Astrocyte (in vitro differentiated cells and primary cell): ENCODE measurements around the gene MAST3. TPM values are rescaled to one million over a fixed set of nuclear protein-coding genes. Genes with fewer than 3 reads are reported as not detected.

Experiments used
- DNase-seq: peaks from one replicate; pipeline ENCODE4 v3.0.0-alpha.2; 2010; ENCODE audit warnings: low read depth
- FAIRE-seq: peaks from 2 replicates; lab custom pipeline; 2011; peaks lifted over from hg19 to GRCh38; lab: Jason Lieb, UNC
- H2AFZ ChIP-seq: 2 replicates; pipeline ENCODE4 v1.6.0; 2012; ENCODE audit warnings: low read depth, low read length, inconsistent platforms
- H3K27ac ChIP-seq: 2 replicates; pipeline ENCODE4 v1.5.1; 2011; ENCODE audit warnings: low read depth, low read length, inconsistent platforms
- H3K27me3 ChIP-seq: 2 replicates; pipeline ENCODE4 v1.6.0; 2011; ENCODE audit warnings: low read length, inconsistent platforms; ENCODE audit not compliant: insufficient read depth
- H3K36me3 ChIP-seq: 2 replicates; pipeline ENCODE4 v1.5.1; 2011; ENCODE audit warnings: low read length, inconsistent platforms; ENCODE audit not compliant: insufficient read depth
- H3K4me1 ChIP-seq: 2 replicates; pipeline ENCODE4 v1.5.1; 2011; ENCODE audit warnings: low read length, inconsistent platforms; ENCODE audit not compliant: insufficient read depth
- H3K4me2 ChIP-seq: 2 replicates; pipeline ENCODE4 v1.6.0; 2012; ENCODE audit warnings: low read length, inconsistent platforms
- H3K4me3 ChIP-seq: 2 replicates; pipeline ENCODE4 v1.5.1; 2011; ENCODE audit warnings: low read depth, mild to moderate bottlenecking, low read length, inconsistent platforms; ENCODE audit not compliant: insufficient read depth
- H3K79me2 ChIP-seq: 2 replicates; pipeline ENCODE4 v1.6.0; 2012; ENCODE audit warnings: mild to moderate bottlenecking, low read length, inconsistent platforms; ENCODE audit not compliant: insufficient read depth
- H3K9ac ChIP-seq: 2 replicates; pipeline ENCODE4 v1.6.0; 2012; ENCODE audit warnings: mild to moderate bottlenecking, low read length, inconsistent platforms
- H3K9me3 ChIP-seq: 2 replicates; pipeline ENCODE4 v1.5.1; 2012; ENCODE audit warnings: low read depth, mild to moderate bottlenecking, low read length, inconsistent platforms; ENCODE audit not compliant: insufficient read depth
- H4K20me1 ChIP-seq: 2 replicates; pipeline ENCODE4 v1.6.0; 2012; ENCODE audit warnings: low read length, inconsistent platforms; ENCODE audit not compliant: insufficient read depth
- H3K27ac Mint-ChIP-seq: one replicate; pipeline ENCODE4 v1.8.0; 2021; ENCODE audit warnings: mild to moderate bottlenecking, mixed read lengths; ENCODE audit not compliant: unreplicated experiment
- H3K27me3 Mint-ChIP-seq: one replicate; pipeline ENCODE4 v1.8.0; 2021; ENCODE audit warnings: low read depth, mixed read lengths; ENCODE audit not compliant: unreplicated experiment
- H3K36me3 Mint-ChIP-seq: one replicate; pipeline ENCODE4 v1.8.0; 2021; ENCODE audit warnings: low read depth, mixed read lengths; ENCODE audit not compliant: unreplicated experiment
- H3K4me1 Mint-ChIP-seq: one replicate; pipeline ENCODE4 v1.8.0; 2021; ENCODE audit warnings: low read depth, mixed read lengths; ENCODE audit not compliant: unreplicated experiment
- H3K4me3 Mint-ChIP-seq: one replicate; pipeline ENCODE4 v1.8.0; 2021; ENCODE audit warnings: mild to moderate bottlenecking, moderate library complexity, mixed read lengths; ENCODE audit not compliant: unreplicated experiment
- H3K9me3 Mint-ChIP-seq: one replicate; pipeline ENCODE4 v1.8.0; 2021; ENCODE audit warnings: mild to moderate bottlenecking, mixed read lengths; ENCODE audit not compliant: unreplicated experiment
- CTCF ChIP-seq: IDR thresholded peaks from 2 replicates; pipeline ENCODE4 v1.5.1; 2011; ENCODE audit warnings: low read depth, mild to moderate bottlenecking, inconsistent platforms, low read length, moderate library complexity; ENCODE audit not compliant: insufficient read depth
- EZH2 ChIP-seq: IDR thresholded peaks from 2 replicates; pipeline ENCODE4 v1.6.1; 2012; ENCODE audit warnings: mild to moderate bottlenecking, low read length, inconsistent platforms; ENCODE audit not compliant: insufficient read depth
- total RNA-seq: library from RNA; stranded (reverse); gene quantifications from 2 replicates; pipeline ENCODE4 v1.2.1, GENCODE V29; 2021

The MAST3 gene
- total RNA-seq, 1 donor from 2014 or later = 5.5 TPM

DNA sequence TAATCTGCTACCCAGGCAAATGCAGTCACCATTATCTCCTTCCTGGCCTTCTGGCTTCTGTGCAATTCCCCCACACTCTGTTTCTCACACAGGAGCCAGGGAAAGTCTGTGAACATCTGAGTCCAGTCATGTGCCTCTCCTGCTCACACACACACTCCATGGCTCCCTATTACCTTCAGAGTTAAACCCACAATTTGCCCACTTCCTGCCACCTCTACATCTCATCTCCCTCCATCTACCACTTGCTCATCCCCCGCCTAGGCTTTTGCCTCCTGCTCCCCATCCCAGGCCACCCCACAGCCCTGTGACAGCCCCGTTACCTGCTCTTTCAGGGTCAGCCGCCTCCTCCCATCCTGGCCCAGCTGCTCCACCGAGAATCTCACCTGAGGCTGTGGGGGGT lies 24.4 kb upstream of the MAST3 start:
- no peak for DNase-seq
- Histone ChIP-seq H4K20me1 (no peaks in the 10 kb centered on the region), H3K9ac (no peak overlapping the region), H3K4me3 (no peak overlapping the region), H2AFZ (no peak overlapping the region), H3K4me2 (no peak overlapping the region), H3K27ac (no peak overlapping the region), H3K27me3 (peaks cover 2% of the 10 kb centered on the region), H3K9me3 (no peaks in the 10 kb centered on the region), H3K4me1 (no peaks in the 10 kb centered on the region), H3K79me2 (no peaks in the 10 kb centered on the region), H3K36me3 (no peaks in the 10 kb centered on the region)
- H3K4me3 Mint-ChIP-seq = no peak overlapping the region
- H3K4me1 Mint-ChIP-seq = no peaks in the 10 kb centered on the region
- H3K9me3 Mint-ChIP-seq = no peaks in the 10 kb centered on the region
- TF ChIP-seq EZH2 (no peak), CTCF (no peak)
- H3K27me3 Mint-ChIP-seq = peaks cover 11% of the 10 kb centered on the region
- FAIRE-seq = no peak
- no peak overlapping the region for H3K27ac Mint-ChIP-seq
- H3K36me3 Mint-ChIP-seq = no peaks in the 10 kb centered on the region

DNA sequence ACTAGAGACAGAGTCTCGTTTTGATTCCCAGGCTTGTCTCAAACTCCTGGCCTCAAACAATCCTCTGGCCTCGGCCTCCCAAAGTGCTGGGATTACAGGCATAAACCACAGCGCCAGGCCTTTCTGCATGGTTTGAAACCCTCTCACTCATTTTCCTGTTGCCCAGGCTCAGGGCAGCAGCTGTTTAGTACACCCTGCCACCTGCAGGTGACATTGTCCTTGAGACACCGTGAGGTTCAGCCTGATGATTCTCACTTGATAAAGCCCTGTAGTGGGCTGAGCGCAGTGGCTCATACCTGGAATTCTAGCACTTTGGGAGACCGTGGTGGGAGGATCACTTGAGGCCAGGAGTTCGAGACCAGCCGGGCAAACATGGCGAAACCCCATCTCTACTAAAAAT lies 23.4 kb upstream of the MAST3 start:
- H3K27ac ChIP-seq = no peak overlapping the region
- peaks cover 2% of the 10 kb centered on the region for H3K27me3 ChIP-seq
- no peak overlapping the region for H3K4me3 ChIP-seq
- Mint-ChIP-seq H3K27me3 (peaks cover 10% of the 10 kb centered on the region), H3K27ac (no peak overlapping the region), H3K4me1 (no peaks in the 10 kb centered on the region), H3K9me3 (no peaks in the 10 kb centered on the region), H3K36me3 (no peaks in the 10 kb centered on the region), H3K4me3 (no peak overlapping the region)
- TF ChIP-seq EZH2 = no peak
- TF ChIP-seq CTCF = no peak
- H3K36me3 ChIP-seq = no peaks in the 10 kb centered on the region
- H2AFZ ChIP-seq = no peak overlapping the region
- FAIRE-seq (no peak), DNase-seq (no peak)
- H4K20me1 ChIP-seq = no peaks in the 10 kb centered on the region
- no peak overlapping the region for H3K9ac ChIP-seq
- no peaks in the 10 kb centered on the region for H3K79me2 ChIP-seq
- H3K9me3 ChIP-seq = no peaks in the 10 kb centered on the region
- no peaks in the 10 kb centered on the region for H3K4me1 ChIP-seq
- H3K4me2 ChIP-seq = no peak overlapping the region

GRCh38 chr19:18083929-18084684 lies 13.5 kb upstream of the MAST3 start:
- Histone ChIP-seq H3K4me1 (no peaks in the 10 kb centered on the region), H3K9me3 (no peaks in the 10 kb centered on the region), H3K79me2 (no peaks in the 10 kb centered on the region), H3K27me3 (peaks cover 2% of the 10 kb centered on the region), H3K4me2 (no peak overlapping the region), H3K9ac (no peak overlapping the region), H2AFZ (no peak overlapping the region), H3K27ac (no peak overlapping the region), H4K20me1 (no peaks in the 10 kb centered on the region), H3K36me3 (no peaks in the 10 kb centered on the region), H3K4me3 (no peak overlapping the region)
- Mint-ChIP-seq H3K27ac (no peak overlapping the region), H3K36me3 (no peaks in the 10 kb centered on the region), H3K9me3 (no peaks in the 10 kb centered on the region), H3K4me1 (no peaks in the 10 kb centered on the region), H3K4me3 (no peak overlapping the region), H3K27me3 (peaks cover 22% of the 10 kb centered on the region)
- DNase-seq = no peak
- TF ChIP-seq CTCF = no peak
- FAIRE-seq = no peak
